HG03066 (cell line): ENCODE data around the gene ARRB2.
"Not testable (repeated sequence)": the region's sequence is repeated elsewhere in the genome, so short reads cannot be mapped to it uniquely, and the experiment has no call there.

Experiments used
- ATAC-seq: cut with Tn5 transposase; IDR thresholded peaks from one replicate; pipeline ENCODE4 v1.9.1; 2021; ENCODE audit warnings: low read depth; ENCODE audit not compliant: unreplicated experiment

ARRB2 gene

DNA sequence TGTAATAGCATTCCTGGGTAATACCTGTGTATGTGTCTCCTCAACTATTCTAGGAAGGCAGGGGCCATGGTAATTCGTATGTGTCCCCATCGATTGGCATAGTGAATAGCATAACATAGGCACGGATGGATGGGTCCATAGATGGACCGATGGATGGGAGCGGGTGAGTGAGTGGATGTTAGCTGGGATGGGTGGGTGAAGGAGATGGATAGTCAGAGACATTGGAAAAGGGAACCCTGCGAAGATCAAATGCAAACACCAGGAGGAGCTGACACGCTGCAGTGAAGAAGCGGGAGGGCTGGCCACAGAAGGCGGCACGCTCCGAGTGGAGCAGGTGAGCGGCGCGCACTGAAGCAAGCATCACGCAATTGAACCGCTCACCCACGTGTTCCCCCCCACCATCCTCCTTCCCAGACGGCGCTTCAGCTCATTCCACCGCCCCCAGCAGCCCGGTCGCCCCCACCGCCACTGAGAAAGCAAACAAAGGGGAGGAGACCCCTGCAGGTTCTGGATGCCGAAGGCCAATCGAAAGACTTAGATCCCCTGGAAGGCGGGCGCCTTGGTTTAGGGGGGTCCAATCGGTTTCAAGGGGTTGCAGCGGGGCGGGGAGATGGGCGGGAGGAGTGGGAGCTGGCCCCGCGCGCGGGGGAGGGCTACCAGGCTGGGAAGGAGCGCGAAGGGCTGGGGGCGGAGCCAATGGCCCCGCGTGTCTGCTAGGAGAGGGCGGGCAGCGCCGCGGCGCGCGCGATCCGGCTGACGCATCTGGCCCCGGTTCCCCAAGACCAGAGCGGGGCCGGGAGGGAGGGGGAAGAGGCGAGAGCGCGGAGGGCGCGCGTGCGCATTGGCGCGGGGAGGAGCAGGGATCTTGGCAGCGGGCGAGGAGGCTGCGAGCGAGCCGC is at the start of gene ARRB2:
Gene ARRB2, plus strand, starts transcription at position 839 of the 899 bp plus-strand sequence. CDS start 90 bp downstream, outside the sequence.
- ATAC-seq, result peak; percentile 73

DNA sequence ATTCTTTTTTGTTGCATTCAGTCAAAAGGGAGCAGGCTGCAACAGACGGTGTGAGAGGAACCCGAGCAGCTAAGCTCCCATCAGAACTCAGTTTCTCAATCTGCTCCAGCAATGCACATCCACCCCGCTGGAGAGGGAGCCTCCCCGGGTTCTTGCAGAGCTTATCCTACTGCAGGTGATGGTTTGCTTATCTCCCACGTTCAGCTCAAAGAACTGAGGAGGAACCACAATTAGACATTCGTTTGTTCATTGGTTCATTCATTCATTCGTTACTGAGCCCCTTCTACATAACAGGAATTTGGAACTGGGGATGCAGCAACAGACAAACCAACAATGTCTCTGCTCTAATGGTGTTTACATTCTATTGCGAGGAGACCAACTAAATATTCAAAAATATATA is 46.7 kb upstream of the ARRB2 start:
- no peak for ATAC-seq

DNA sequence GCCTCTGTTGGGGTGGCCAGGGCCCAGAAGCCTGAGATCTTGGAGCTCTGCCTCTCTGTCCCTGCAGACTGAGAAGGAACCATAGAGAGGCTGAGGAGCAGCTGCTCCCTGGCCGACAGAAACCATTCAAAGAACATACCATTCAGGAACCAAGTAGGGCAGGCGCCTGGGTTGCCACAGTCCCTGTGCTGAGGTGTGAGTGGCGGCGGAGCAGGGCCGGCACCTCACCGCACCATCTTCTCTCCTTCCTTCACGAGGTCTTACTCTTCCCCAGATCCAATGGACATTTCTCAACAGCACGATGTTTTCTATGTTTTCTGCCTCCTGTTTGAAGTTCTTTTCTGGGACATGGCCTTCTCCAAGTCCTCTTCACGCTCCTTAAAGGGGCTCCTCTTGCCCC is 46.2 kb upstream of the ARRB2 start:
- ATAC-seq, result no peak

DNA sequence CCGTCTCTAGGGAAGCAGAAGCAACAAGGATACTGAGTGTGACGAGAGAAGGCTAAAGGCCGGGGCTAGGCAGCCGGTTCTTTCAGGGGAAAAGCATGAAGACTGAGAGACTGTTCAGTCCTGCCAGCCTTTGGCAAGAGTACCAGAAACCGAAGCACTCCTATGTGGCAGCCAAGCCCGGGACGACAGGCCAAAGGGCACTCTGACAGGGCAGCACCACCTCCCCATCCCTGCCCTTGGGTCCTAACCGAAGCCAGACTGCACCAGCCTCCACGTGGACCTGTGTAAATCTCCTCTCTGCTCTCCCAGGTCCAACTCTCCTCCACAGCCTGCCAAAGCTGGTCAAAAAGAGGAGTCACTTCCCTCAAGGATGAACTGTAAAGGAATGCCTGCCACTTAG is 45.4 kb upstream of the ARRB2 start:
- ATAC-seq, result no peak

DNA sequence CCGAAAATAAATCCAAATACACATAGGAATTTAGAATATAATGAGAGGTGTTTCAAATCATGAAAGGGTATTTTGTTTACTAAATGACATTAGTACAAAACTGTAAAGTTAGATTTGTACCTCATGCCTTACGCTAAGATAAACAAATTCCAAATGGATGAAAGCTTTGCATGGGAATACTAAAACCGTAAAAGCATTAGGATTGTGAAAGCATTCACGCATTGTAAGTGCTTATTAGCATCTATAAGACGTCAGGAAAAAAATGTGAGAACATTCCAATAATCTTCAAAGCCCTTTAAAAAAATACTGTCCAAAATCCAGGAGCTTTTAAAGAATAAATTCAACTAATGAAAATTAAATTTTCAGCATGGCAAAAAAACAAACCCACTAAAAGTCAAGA is 44.1 kb upstream of the ARRB2 start:
- no peak for ATAC-seq

DNA sequence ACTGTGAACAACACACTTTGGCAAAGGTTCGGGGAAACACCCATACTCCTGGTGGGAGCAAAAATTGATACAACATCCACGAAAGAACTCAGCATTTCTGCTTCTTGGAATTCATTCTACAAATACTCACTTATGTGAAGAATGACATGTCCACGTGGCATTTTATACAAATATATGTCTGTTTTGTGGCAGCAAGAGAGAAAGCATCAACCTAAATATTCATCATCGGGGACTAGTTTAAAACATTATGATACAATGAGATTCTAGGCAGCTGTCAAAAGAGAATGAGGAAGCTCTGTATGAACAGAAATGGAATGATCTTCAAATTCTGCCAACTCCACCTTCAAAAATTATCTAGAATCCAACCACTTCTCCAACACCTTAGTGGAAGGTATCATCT is 43.3 kb upstream of the ARRB2 start:
- ATAC-seq, result no peak

DNA sequence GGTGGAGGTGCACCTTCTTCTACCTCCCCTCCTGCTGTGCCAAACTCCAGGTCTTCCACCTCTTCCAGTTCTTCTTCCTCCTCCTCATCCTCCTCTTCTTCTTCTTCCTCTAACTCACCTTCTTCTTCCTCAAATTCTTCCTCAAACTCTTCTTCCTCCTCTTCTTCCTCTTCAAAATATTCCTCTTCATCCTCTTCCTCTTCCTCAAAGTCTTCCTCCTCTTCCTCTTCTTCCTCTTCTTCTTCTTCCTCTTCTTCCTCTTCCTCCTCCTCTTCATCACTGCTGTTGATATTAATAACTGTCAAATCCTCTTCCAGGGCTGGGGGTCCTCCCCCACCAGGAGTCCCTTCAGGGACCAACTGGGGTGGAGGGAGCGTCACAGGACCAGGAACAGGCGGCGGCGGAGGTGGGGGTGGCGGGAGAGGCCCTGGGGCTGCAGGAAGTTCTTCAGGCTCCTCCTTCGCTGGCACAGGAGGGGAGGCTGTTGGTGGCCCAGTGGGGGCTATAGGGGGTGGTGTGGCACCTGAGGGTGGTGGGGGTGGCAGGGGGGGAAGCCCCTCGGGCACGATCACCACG is 38.3 kb upstream of the ARRB2 start:
- no peak for ATAC-seq

DNA sequence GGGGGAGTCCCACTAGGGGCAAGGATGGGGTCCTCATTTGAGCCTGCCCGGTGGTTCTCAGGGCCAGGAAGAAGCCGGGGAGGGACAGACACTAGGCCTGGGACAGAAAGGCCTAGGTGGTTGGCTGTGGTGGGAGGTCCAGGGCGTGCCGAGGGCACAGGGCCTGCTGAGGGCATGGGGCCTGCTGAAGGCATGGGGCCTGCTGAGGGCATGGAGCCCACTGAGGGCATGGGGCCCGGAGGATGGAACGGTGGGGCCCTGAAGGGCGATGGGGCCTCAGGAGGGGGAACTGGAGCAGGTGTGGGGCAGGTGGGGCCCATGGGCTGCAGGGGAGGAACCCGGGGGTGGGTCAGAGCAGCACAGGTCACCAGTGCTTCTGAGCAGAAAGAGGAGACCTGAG is 37.7 kb upstream of the ARRB2 start:
- no peak for ATAC-seq

DNA sequence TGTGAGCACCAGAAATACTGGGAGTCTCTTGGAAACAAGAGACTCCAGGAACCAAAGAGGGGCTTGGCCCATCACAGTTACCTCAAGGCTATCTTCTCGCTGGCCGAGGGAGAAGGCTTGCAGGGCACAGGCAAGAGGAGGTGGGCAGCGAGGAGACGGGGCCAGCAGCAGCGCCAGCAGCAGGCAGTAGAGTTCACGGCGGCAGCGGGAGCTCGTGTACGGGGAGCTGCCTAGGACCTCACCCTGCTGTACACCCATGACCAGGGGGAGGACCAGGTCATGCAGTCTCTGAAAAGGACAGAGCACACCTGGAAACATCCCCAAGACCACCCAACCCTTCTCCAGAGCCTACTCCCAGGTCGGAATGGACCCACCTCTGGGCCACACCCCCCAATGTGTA is 37.3 kb upstream of the ARRB2 start:
- no peak for ATAC-seq

DNA sequence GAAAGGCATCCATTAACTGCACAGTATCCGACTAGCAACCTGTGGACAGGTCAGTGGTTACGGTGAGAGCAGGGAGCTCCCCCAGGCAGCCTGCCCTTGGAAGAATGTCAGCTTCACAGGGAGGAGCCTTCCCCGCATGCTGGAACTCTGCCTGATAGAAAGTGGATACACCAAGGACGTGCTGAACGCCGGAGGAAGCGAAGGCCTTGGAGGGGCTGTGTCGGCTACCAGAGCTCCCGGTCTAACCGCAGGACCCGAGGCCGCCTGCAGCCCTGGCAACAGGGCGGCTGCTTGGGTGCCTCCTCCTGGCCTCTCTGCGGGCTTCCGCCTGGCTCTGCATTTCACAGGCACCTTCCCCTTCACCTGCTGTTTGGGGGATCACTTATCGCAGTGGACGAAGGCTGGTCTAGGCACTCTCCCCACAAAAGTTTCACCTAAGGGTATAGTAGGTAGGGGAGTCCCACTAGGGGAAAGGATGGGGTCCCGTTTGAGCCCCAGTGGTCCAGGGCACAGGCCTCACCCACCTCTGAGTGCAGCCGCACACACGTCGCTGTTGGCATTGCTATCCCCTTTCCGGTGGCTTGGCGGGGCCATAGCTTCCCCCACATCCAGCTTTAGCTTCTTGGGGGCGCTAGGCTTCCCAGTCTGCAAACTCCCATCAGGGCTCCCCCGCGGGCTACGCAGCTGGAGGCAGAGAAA is 36.3 kb upstream of the ARRB2 start:
- no peak for ATAC-seq

DNA sequence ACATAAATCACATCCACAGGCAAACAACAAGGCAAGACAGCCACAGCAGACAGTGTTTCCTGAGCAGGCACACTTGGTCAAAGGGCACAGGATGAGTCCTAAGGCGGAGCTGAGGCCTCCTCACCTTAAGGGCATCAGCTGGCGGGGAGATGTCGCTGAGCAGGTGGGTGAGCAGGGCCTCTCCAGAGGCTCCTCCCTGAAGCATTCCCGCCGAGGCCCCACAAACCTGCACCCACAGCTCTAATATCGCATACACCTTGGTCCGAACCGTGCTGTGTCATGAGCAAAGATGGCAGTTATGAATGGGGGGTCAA is 35.8 kb upstream of the ARRB2 start:
- no peak for ATAC-seq

DNA sequence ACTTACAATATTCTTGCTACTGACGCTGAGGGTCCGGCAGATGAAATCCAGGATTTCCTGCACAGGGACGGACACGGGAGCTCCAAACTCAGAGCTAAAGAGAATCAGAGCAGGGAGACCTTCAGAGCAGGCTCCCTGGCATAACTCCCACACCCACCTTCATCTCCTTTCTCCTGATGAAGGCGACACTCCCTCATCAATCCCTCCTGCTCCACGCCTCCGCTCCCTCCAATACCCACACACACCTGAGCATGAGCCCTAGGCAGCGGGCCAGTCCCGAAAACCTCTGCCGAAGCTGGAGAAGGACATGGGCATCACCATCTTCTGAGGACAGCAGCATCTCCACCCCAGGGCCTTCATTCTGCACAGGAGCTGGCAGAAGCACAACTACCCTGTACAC is 34.6 kb upstream of the ARRB2 start:
- ATAC-seq, result no peak

DNA sequence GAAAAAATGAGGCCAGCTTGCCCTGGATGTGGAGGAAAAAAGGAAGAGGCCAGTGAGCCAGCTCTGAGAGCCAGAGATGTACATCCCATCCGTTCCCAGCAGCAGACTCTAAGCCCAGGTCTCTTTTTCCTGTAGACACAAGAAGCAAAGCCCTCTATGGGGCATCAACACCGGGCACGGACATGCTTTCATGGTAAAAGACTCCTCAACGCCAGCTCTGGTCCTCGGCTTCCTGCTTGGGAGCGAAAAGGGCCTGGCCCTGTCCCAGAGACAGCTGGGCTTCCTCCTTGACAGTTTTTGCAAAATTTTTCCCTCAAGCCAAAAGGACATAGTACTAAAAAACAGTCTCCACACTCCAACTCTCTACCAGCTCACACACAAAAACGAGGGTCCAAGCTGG is 33.6 kb upstream of the ARRB2 start:
- no peak for ATAC-seq

DNA sequence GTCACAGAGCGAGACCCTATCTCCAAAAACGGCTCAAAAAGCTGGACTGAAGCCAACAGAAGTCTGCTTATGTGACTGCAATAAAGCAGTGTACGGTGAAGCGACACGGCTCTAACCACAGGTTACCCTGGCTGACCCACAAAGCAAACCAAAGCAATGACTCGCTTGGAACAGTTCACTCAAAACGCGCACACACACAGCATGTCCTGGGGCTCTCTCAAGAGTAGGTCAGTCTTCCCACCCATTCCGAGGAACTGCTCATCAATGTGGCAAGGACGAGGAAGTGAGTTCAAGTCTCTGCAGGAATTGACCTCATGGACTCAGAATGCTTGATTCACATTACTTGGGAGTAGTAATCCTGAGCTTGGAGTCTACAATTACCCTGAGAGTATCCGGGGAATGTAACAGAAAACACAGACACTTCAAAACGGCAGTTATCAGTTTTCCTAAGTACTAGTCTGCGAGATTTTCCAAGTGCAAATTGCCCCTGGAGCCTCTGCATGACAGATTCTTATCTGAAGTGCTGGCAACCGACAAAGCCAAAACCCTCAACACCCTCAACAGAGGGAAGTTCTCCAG is 31.9 kb upstream of the ARRB2 start:
- ATAC-seq, result no peak

DNA sequence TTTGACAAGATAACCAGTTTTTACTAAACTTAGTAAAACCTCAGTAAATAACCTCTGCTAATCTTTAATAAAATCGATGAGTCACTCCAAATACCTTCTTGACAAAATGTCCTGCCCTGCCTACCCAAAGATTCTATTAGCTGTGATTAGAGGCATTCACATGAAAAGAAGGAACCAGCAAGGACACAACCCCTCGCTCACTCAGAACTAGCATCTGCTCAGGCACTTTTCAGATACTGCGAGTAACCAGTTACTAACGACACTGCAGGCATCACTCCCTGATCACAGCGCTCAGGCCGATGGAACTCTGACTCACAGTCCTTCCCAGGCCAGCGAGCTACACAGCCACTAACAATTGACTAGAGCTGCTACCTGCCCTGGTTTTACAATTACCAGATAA is 30.8 kb upstream of the ARRB2 start:
- ATAC-seq, result no peak

DNA sequence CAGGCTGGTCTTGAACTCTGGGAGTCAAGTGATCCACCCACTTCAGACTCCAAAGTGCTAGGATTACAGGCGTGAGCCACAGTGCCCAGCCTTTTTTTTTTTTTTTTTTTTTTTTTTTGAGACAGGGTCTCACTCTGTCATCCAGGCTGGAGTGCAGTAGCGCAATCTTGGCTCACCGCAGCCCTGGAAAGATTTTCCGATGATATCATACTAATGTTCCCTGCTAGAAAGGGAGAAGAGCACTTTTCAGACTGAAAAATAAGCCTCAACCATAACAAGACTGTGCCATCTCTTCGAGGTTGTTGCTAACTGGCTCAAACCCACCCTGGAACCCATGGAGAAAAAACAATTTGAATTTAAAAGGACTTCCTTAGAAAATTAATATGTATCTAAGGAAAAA is 26.7 kb upstream of the ARRB2 start:
- not testable (repeated sequence) for ATAC-seq

DNA sequence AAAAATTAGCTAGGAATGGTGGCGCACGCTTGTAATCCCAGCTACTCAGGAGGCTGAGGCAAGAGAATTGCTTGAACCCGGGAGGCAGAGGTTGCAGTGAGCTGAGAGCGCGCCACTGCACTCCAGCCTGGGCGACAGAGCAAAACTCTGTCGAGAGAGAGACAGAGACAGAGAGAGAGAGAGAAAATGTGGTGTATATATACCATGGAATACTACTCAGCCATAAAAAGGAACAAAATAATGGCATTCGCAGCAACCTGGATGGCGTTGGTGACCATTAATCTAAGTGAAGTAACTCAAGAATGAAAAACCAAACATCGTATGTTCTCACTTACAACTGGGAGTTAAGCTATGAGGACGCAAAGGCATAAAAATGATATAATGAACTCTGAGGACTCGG is 20.6 kb upstream of the ARRB2 start:
- not testable (repeated sequence) for ATAC-seq

DNA sequence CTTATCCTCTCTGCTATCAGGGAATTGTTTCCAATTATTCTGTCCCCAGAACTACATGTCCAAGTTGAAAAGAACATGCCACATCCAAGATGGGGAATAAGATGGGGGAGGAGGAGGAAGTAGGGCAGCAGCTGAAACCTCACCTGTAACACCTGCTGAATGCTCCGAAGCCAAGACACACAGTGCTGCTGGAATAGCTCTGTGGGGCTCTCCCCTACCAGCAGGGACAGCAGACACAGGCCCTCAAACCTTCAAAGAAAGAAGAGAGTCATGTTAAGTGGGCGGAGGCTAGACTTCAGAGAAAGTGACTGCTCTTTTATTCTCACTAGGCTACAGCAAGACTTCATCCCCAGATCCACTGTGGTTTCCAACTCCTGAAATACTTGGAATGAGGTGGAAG is 19.7 kb upstream of the ARRB2 start:
- ATAC-seq, result no peak

DNA sequence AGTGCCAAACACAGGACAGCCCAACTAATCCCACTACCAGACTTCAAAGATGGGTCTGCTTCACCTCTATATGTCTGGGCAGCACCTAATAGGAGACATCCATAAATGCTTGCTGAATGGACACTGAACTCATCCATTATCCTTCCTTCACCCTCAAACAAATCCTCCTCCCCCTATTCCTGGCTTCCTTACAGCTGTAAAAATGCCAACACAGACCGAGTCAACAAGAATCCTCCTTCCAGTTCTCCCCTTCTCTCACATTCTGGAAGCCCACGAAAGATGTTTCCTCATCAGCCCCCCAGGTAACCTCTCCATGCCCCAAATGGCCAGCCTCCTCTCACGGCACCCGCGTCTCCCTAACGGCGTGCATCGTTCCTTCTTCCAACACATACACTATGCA is 18.7 kb upstream of the ARRB2 start:
- ATAC-seq, result no peak

DNA sequence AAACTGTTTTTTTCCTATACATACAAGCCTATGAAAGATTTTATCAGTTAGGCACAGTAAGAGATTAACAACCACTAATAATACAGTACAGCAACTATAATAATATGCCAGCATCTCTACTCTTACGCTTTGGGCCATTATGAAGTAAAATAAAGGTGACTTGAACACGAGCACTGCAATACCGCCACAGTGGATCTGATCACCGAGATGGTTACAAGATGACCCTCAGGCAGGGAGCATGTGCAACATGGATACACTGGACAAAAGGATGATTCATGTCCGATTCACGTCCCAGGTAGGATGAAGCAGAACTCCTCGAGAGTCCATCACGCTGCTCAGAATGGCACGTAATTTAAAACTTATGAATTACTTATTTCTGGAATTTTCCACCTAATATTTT is 17.0 kb upstream of the ARRB2 start:
- ATAC-seq, result no peak

DNA sequence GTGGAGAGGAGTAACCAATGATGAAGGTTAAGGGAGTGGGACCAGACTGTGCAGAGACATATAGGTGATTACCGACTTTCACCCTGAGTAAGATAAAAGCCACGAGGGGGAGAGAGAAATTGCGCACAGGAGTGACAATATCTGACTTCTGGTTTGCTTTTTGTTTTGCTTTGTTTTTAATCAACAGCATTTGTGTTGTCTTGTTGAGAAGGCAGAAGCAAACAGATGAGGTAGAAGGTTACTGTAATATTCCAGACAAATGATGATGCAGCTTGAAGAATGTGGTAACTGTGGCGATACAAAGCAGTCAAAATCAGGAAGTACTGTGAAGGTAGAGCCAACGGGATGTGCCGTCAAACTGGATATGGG is 14.0 kb upstream of the ARRB2 start:
- no peak for ATAC-seq
